Spinal cord (tissue), 10 donors: ENCODE results near the gene ZMYND8. TPM values are rescaled to one million over a fixed set of nuclear protein-coding genes. Genes with fewer than 3 reads are reported as not detected.

Experiments
- DNase-seq, 6 donors: peaks; one replicate each; pipeline versions ENCODE4 v3.0.0 to v3.0.0-alpha.2; 2013 to 2015; ENCODE audit warnings: low spot score in 6 of 6, low read depth in 4 of 6
- H3K27ac ChIP-seq: one replicate; pipeline ENCODE4 v1.5.1; 2013; ENCODE audit warnings: low read depth, low read length, control low read depth
- H3K27me3 ChIP-seq: one replicate; pipeline ENCODE4 v1.6.1; 2013; ENCODE audit warnings: low read length; ENCODE audit not compliant: control insufficient read depth, insufficient read depth
- H3K36me3 ChIP-seq: one replicate; pipeline ENCODE4 v1.6.1; 2013; ENCODE audit warnings: low read length; ENCODE audit not compliant: control insufficient read depth, insufficient read depth
- H3K4me1 ChIP-seq: one replicate; pipeline ENCODE4 v1.6.1; 2013; ENCODE audit warnings: low read length; ENCODE audit not compliant: control insufficient read depth, insufficient read depth
- H3K4me3 ChIP-seq: one replicate; pipeline ENCODE4 v1.5.1; 2013; ENCODE audit warnings: low read depth, low read length, control low read depth
- H3K9me3 ChIP-seq: one replicate; pipeline ENCODE4 v1.6.1; 2013; ENCODE audit warnings: low read length; ENCODE audit not compliant: control insufficient read depth, insufficient read depth
- WGBS: methylation state at CpG from one replicate; pipeline ENCODE4 v1.1.5; 2013; ENCODE audit warnings: missing lambda C conversion rate; ENCODE audit not compliant: insufficient coverage; 5-methylcytosine and 5-hydroxymethylcytosine counted together
- polyA plus RNA-seq, 2 donors: library from polyadenylated mRNA; unstranded; fragments of 120-200 nt; gene quantifications; one replicate each; pipeline ENCODE4 v1.2.1, GENCODE V29; 2013; ENCODE audit not compliant: insufficient read length in 2 of 2
- total RNA-seq, 2 donors: library from RNA; depleted of rRNA in 1 of 2; stranded (reverse); fragments of 120-200 nt in 1 of 2; fragments of >200 nt in 1 of 2; gene quantifications; one replicate each; pipeline versions ENCODE4 v1.2.3 to v1.2.4, GENCODE V29; 2013 to 2014
- donor health status: healthy.

Gene ZMYND8
- total and polyA plus RNA-seq, 4 donors: 31.1 to 45.8 (median 37.4) TPM

DNA sequence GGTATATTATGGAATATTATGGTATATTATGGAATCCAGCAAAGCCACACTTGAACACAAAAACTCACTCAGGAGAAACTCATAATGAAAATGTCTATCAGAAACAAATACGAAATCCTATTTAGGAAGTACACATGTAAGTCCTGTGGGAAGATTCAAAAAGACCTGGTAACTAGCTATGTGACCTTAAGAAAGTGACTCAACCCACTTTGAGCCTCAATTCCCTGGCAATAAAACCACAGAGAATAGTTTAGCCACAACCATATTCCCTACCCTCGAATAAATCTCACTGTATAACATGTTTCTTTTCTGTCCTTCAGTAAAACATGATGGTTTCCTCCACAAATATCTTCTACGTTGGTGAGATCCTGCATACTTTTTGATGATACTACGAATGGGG lies 56.4 kb downstream of the ZMYND8 start:
- Histone ChIP-seq H3K36me3 (peaks cover 37% of the 10 kb centered on the region), H3K27ac (no peak overlapping the region)
- 100% methylated on average over 1 of the region's 4 CpGs for WGBS

DNA sequence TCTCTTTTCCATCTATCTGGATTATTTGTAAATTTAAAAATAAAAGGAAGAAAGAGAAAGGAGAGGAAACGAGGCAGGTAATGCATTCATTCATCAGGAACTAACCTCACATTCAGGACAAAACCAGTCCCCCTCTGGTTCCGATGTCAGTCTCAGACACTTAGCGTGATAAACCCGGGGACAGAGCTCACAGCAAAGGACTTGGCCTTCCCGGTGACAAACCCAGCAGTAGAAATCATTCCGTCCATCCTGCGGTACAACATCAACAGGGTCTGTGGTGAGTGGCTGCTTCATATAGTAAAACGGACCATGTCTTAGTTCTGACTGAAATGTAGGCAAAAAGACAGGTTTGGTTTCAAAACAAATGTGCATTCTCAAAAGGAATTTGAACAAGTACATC lies 57.9 kb downstream of the ZMYND8 start:
- Histone ChIP-seq H3K27me3 (no peaks in the 10 kb centered on the region), H3K36me3 (peaks cover 37% of the 10 kb centered on the region), H3K4me1 (peaks cover 5% of the 10 kb centered on the region), H3K9me3 (no peaks in the 10 kb centered on the region), H3K27ac (no peak overlapping the region), H3K4me3 (no peak overlapping the region)
- 95% methylated on average over 7 of the region's 8 CpGs for WGBS
- no peak for DNase-seq

More for the DNA sequence above, 56.4 kb downstream of the ZMYND8 start:
- no peak for DNase-seq
- Histone ChIP-seq H3K9me3 (no peaks in the 10 kb centered on the region), H3K4me1 (peaks cover 15% of the 10 kb centered on the region), H3K4me3 (no peak overlapping the region), H3K27me3 (no peaks in the 10 kb centered on the region)

DNA sequence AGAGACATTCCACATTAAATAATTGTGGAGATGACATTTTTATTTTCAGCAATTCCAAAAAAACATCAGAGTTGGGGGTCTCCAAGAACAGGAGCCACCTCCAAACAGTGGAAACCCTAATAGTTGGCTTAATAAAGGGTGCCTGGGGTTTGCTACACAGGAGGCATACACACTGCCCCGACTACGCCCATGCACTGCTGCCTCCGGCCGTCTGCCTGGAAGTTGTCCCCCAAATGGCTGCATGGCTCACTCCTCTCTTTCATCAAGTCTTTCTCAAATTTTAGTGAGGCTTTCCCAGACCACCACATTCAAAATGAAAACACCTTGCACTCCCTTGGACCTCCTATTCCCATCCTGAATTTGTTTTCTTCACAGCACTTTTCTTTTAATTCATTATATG lies 58.8 kb downstream of the ZMYND8 start:
- H3K27ac ChIP-seq: no peak overlapping the region
- 81% methylated on average over 4 of the region's 4 CpGs for WGBS

DNA sequence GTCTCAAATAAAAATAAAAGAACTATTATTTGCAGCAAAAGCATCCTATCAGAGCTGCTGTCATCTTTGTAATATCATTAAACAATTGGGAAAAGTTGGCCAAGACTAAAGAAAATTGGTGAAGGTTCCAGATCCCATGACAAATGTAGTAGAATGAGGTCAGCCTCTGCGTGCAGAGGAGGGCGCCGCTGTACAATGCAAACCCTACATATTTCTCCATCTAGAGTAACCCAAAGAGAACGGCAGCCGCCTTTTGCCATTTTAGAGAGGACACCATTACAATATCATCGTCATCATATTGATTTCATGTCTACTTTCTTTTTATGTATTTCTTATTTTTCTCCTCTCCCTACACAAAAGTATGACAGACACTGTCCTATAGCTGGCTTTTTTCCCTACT lies 59.5 kb downstream of the ZMYND8 start:
- Histone ChIP-seq H3K4me1 (peaks cover 5% of the 10 kb centered on the region), H3K27me3 (no peaks in the 10 kb centered on the region), H3K27ac (no peak overlapping the region), H3K9me3 (no peaks in the 10 kb centered on the region), H3K4me3 (no peak overlapping the region), H3K36me3 (peaks cover 39% of the 10 kb centered on the region)
- WGBS: 90% methylated on average over 3 of the region's 6 CpGs
- no peak for DNase-seq

More for the DNA sequence above, 58.8 kb downstream of the ZMYND8 start:
- Histone ChIP-seq H3K27me3 (no peaks in the 10 kb centered on the region), H3K4me3 (no peak overlapping the region), H3K9me3 (no peaks in the 10 kb centered on the region), H3K4me1 (peaks cover 5% of the 10 kb centered on the region), H3K36me3 (peaks cover 40% of the 10 kb centered on the region)
- DNase-seq: no peak

DNA sequence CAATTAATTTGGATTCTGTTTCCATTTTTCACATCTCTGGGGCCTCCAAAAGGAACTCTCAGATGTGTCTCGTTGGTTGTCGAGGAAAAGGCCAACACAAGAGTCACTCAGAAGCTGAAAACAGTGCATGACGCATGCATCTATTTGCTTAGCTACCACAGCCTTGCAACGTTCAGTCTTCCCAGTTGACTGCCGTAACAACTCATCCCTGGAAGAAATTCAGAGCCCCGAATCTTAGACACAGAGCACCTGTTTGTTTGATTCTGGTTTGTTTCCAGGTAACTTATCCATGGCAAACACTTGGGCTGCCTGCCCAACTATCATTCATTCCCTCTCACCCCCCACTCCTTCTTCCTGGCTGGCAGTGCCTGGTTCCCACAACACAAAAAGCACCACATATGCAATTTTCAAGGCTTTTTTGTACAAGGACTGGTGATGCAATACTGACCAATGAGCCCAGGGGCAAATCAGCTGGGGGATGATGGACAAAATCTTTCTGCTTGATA lies 60.5 kb downstream of the ZMYND8 start:
- H3K27ac ChIP-seq: peak overlapping the region; percentile 36
- H3K27me3 ChIP-seq: no peaks in the 10 kb centered on the region
- 29% methylated on average over 3 of the region's 6 CpGs for WGBS
- no peaks in the 10 kb centered on the region for H3K9me3 ChIP-seq
- peaks cover 40% of the 10 kb centered on the region for H3K36me3 ChIP-seq
- peaks cover 5% of the 10 kb centered on the region for H3K4me1 ChIP-seq
- H3K4me3 ChIP-seq: no peak overlapping the region
- DNase-seq: peak in 2 of 6 donors; percentile 45 to 87

DNA sequence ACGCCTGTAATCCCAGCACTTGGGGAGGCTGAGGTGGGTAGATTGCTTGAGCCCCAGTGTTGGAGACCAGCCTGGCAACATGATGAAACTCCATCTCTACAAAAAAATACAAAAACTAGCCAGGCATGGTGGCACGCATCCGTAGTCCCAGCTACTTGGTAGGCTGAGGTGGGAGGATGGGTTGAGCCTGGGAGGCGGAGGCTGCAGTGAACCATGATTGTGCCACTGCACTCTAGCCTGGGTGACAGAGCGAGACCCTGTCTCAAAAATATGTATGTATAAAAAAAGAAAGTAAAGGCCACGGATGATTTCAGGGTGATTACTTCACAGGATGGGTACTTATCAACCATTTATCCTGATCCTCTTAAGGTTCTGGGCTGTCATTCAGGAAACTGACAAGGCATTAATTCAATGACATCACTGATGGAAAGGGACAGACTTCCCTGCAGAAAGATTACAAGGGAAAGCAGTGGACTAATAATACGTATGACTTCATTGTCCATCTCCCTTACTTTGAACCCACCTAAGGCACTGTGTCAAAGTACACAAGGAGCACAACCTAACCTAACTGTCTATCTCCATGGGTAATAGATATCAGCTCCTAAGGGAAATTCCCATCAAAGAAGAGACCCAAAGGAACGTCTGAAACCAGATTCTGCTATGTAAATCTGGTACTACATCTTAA lies 61.2 kb downstream of the ZMYND8 start:
- Histone ChIP-seq H3K36me3 (peaks cover 36% of the 10 kb centered on the region), H3K4me1 (peaks cover 5% of the 10 kb centered on the region), H3K27me3 (no peaks in the 10 kb centered on the region), H3K27ac (no peak overlapping the region), H3K9me3 (no peaks in the 10 kb centered on the region), H3K4me3 (no peak overlapping the region)
- WGBS: 94% methylated on average over 3 of the region's 8 CpGs
- no peak for DNase-seq

DNA sequence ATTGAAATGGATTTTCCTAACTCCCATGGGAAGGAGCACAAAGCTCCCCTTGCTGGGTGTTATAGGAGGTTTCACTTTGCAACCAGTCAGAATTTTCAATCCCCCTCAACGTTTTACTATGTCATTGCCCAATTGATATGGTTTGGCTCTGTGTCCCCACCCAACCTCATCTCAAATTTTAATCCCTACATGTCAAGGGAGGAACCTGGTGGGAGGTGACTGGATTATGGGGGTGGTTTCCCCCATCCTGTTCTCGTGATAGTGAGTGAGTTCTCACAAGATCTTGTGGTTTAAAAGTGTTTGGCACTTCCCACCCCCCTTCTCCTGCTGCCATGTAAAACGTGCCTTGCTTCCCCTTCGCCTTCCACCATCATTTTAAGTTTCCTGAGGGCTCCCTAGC lies 62.9 kb downstream of the ZMYND8 start:
- Histone ChIP-seq H3K27me3 (no peaks in the 10 kb centered on the region), H3K36me3 (peaks cover 37% of the 10 kb centered on the region), H3K4me3 (no peak overlapping the region), H3K9me3 (no peaks in the 10 kb centered on the region), H3K27ac (no peak overlapping the region), H3K4me1 (peaks cover 5% of the 10 kb centered on the region)
- 88% methylated on average over 2 of the region's 4 CpGs for WGBS
- DNase-seq: no peak

DNA sequence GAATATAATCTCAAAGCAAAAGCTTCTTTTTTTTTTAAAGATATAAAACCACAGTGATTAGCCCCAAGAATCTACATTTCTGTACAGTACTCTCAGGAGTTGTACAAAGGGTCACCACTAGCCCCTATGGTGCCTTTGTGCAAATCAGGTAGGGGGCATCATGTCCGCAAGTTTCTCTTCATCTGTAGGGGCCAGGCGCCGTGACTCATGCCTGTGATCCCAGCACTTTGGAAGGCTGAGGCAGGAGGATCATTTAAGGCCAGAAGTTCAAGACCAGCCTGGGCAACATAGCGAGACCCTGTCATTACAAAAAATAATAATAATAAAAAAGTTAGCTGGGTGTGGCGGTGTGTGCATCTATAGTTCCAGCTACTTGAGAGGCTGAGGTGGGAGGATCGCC lies 63.9 kb downstream of the ZMYND8 start:
- H3K36me3 ChIP-seq: peaks cover 37% of the 10 kb centered on the region
- WGBS: 88% methylated on average over 5 of the region's 6 CpGs
- no peak overlapping the region for H3K4me3 ChIP-seq
- H3K27me3 ChIP-seq: no peaks in the 10 kb centered on the region
- H3K4me1 ChIP-seq: peaks cover 5% of the 10 kb centered on the region
- no peak for DNase-seq
- H3K9me3 ChIP-seq: no peaks in the 10 kb centered on the region
- no peak overlapping the region for H3K27ac ChIP-seq

DNA sequence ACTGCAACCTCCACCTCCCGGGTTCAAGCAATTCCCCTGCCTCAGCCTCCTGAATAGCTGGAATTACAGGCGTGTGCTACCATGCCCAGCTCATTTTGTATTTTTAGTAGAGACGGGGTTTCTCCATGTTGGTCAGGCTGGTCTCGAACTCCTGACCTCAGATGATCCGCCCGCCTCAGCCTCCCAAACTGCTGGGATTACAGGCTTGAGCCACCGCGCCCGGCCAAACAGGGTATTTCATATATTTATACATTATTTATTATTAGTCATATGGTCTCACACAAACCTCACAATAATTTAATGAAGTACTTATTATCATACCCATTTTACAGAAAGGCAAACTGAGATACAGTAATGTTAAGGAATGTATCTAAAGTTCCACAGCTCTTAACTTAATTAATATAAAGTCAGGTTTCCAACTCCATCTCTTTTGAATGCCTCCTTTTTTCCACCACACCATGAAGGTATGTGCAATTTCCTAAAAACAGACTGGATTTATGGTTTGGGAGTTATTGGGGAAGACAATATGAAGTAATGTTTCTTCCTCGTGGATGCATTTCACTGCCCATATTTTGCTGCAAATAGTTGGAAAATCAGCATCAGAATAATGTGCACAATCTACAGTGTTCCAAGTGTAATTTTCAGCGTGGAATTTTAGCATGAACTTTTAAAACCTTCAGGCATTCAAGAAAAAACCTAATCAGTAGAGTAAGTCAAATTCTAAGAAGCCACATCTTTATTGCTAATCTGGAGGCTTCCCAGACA lies 65.7 kb downstream of the ZMYND8 start:
- no peaks in the 10 kb centered on the region for H3K27me3 ChIP-seq
- WGBS: 100% methylated on average over 1 of the region's 11 CpGs
- H3K27ac ChIP-seq: no peak overlapping the region
- H3K4me1 ChIP-seq: no peaks in the 10 kb centered on the region
- H3K36me3 ChIP-seq: peaks cover 28% of the 10 kb centered on the region
- H3K4me3 ChIP-seq: no peak overlapping the region
- no peaks in the 10 kb centered on the region for H3K9me3 ChIP-seq
- DNase-seq: no peak
